ENCODE measurements around the gene PC. TPM values are rescaled to one million over a fixed set of nuclear protein-coding genes. Genes with fewer than 3 reads are reported as not detected.

The PC gene
- total RNA-seq, 1 donor from 2014 or later: 47.4 TPM

DNA sequence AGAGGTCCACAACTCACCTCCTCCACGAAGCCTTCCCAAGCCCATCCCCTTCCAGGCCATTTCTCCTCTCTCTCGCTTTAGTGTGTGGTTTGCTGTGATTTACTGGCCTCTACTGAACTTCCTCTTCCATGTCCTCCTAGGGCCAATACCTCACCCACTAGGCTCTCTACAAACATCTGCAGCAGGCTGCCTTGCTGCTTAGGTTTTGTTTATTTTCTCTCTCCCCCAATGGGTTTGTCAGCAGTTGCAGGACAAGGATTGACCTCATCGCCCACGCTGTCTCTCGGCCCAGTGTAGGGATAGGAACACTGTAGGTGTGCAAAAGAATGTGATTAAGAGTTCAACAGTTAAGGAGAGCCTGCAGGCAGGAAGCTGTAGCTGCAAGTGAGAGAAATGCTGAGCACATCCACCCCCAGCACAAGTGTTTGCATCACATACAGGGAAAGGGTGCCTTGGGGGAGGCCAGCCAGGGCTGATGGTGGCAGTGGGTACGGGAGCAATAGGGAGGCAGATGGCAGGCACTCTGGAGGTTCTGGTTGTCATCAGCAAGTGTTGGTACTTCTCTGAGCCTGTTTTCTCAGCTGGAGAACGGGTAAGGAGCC is 1.4 kb downstream of the PC start:
- Mint-ChIP-seq H3K4me1 (ENCODE audit: low read depth, unreplicated experiment) (peaks cover 30% of the 10 kb centered on the region), H3K9me3 (ENCODE audit: unreplicated experiment) (peaks cover 19% of the 10 kb centered on the region), H3K27ac (ENCODE audit: unreplicated experiment) (peak overlapping the region; percentile 86), H3K27me3 (ENCODE audit: unreplicated experiment) (peaks cover 14% of the 10 kb centered on the region), H3K36me3 (ENCODE audit: unreplicated experiment) (no peaks in the 10 kb centered on the region), H3K4me3 (ENCODE audit: unreplicated experiment) (peak overlapping the region; percentile 87)
- no peak for DNase-seq
- TF ChIP-seq, protein P1, sequence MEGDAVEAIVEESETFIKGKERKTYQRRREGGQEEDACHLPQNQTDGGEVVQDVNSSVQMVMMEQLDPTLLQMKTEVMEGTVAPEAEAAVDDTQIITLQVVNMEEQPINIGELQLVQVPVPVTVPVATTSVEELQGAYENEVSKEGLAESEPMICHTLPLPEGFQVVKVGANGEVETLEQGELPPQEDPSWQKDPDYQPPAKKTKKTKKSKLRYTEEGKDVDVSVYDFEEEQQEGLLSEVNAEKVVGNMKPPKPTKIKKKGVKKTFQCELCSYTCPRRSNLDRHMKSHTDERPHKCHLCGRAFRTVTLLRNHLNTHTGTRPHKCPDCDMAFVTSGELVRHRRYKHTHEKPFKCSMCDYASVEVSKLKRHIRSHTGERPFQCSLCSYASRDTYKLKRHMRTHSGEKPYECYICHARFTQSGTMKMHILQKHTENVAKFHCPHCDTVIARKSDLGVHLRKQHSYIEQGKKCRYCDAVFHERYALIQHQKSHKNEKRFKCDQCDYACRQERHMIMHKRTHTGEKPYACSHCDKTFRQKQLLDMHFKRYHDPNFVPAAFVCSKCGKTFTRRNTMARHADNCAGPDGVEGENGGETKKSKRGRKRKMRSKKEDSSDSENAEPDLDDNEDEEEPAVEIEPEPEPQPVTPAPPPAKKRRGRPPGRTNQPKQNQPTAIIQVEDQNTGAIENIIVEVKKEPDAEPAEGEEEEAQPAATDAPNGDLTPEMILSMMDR (IDR thresholded peaks at IDR 0.05; ENCODE audit: partially characterized antibody, unreplicated experiment): no peak

DNA sequence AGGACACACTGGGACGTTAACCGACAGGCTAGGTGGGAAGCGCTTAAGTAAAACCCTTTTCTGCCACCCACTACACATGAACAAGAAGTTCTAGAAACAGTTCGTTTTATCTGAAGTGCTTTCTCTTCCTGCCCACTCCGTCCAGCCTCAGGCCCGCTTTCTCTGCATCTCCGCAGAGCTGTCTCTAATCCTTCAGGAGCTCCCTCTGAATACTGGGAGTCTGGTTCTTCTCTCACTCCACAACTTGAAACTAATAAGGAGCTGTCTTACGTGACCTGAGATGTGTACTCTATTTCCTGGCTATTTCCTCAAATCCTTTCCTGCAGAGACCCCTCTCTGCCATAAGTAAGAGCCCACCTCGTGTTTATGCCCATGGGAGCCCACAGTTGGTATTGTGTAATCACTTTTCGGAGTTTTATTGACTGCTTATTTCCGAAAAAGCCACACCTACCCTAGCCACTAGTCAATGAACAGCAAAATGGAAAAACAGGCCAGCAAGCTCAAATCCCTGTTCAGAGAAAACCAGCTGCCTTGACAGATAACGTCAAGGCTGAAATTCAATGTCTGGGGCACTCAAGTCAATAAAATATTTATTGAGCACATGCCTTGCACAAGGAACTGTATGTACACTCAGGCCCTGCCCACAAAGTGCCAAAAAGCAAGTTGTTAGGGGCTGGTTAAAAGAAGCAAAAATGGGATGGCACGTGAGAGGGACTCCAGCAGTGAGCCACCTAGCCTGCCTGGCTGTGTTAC is 4.9 kb downstream of the PC start:
- peak overlapping the region; percentile 97 for H3K27ac Mint-ChIP-seq (ENCODE audit: unreplicated experiment)

GRCh38 chr11:66951927-66952337 is 6.3 kb downstream of the PC start:
- TF ChIP-seq, protein P1 (IDR thresholded peaks at IDR 0.05; ENCODE audit: partially characterized antibody, unreplicated experiment): no peak
- H3K36me3 Mint-ChIP-seq (ENCODE audit: unreplicated experiment): no peaks in the 10 kb centered on the region
- H3K4me3 Mint-ChIP-seq (ENCODE audit: unreplicated experiment): peak overlapping the region; percentile 71
- peaks cover 32% of the 10 kb centered on the region for H3K4me1 Mint-ChIP-seq (ENCODE audit: low read depth, unreplicated experiment)
- peaks cover 11% of the 10 kb centered on the region for H3K27me3 Mint-ChIP-seq (ENCODE audit: unreplicated experiment)
- H3K9me3 Mint-ChIP-seq (ENCODE audit: unreplicated experiment): peaks cover 17% of the 10 kb centered on the region
- DNase-seq: peak; percentile 76
- peak overlapping the region; percentile 97 for H3K27ac Mint-ChIP-seq (ENCODE audit: unreplicated experiment)

More for the DNA sequence above, 4.9 kb downstream of the PC start:
- Mint-ChIP-seq H3K27me3 (ENCODE audit: unreplicated experiment) (peaks cover 14% of the 10 kb centered on the region), H3K4me1 (ENCODE audit: low read depth, unreplicated experiment) (peaks cover 33% of the 10 kb centered on the region), H3K36me3 (ENCODE audit: unreplicated experiment) (no peaks in the 10 kb centered on the region), H3K9me3 (ENCODE audit: unreplicated experiment) (peaks cover 22% of the 10 kb centered on the region), H3K4me3 (ENCODE audit: unreplicated experiment) (peak overlapping the region; percentile 31)
- TF ChIP-seq, protein P1 (IDR thresholded peaks at IDR 0.05; ENCODE audit: partially characterized antibody, unreplicated experiment): no peak
- DNase-seq: no peak

DNA sequence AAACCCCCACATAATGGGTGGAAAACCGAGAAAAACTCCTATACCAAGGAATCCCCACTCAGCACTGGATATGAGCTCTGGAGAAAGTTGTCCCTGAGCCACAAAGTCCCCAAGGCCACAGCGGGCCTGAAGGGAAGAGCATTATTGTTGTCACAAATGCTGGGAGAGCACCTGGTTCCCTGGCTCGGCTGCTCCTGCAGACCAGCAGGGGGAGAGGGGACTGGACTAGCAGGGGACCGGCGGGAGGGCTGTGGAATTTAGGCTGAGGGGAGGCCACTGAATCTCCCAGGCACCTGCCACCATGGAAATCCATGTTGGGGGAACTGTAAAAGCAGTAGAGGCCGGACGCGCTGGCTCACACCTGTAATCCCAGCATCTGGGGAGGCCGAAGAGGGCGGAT is 7.0 kb downstream of the PC start:
- Mint-ChIP-seq H3K4me3 (ENCODE audit: unreplicated experiment) (peak overlapping the region; percentile 20), H3K27me3 (ENCODE audit: unreplicated experiment) (peaks cover 7% of the 10 kb centered on the region), H3K9me3 (ENCODE audit: unreplicated experiment) (peaks cover 15% of the 10 kb centered on the region), H3K4me1 (ENCODE audit: low read depth, unreplicated experiment) (peaks cover 28% of the 10 kb centered on the region), H3K36me3 (ENCODE audit: unreplicated experiment) (no peaks in the 10 kb centered on the region), H3K27ac (ENCODE audit: unreplicated experiment) (peak overlapping the region; percentile 87)
- TF ChIP-seq, protein P1 (IDR thresholded peaks at IDR 0.05; ENCODE audit: partially characterized antibody, unreplicated experiment): no peak
- no peak for DNase-seq

DNA sequence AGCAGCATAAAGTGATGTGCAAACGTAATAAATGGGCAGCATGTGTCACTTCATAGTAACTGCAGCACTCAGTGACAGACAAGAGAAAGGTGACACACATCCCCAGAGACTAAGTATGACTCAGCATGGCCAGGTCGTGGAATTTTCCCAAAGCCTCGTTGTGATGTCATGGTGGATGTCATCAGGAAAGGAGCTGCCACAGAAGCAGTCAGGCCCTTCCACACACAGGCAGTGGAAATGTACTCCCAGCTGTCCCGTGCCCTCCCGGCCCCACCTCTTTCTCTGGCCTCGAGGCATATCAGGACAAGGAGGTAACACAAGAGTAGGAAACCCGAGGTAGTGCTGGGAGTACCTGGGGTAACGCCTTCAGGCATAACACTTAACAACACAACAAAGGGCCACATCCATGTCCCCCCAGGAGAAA is 8.1 kb downstream of the PC start:
- Mint-ChIP-seq H3K36me3 (ENCODE audit: unreplicated experiment) (no peaks in the 10 kb centered on the region), H3K27me3 (ENCODE audit: unreplicated experiment) (peaks cover 7% of the 10 kb centered on the region), H3K9me3 (ENCODE audit: unreplicated experiment) (peaks cover 14% of the 10 kb centered on the region), H3K27ac (ENCODE audit: unreplicated experiment) (peak overlapping the region; percentile 87), H3K4me1 (ENCODE audit: low read depth, unreplicated experiment) (peaks cover 26% of the 10 kb centered on the region), H3K4me3 (ENCODE audit: unreplicated experiment) (peak overlapping the region; percentile 36)
- TF ChIP-seq, protein P1 (IDR thresholded peaks at IDR 0.05; ENCODE audit: partially characterized antibody, unreplicated experiment): no peak
- DNase-seq: peak; percentile 56

Measured in glutamatergic neuron (in vitro differentiated cells).